HepG2 (cell line): ENCODE data around the gene CNTN5. TPM values are rescaled to one million over a fixed set of nuclear protein-coding genes. Genes with fewer than 3 reads are reported as not detected.
A peak's percentile ranks its signal among the peaks of the same experiment; 100 is the strongest.

Experiments
- ATAC-seq: fragments of 200-7000 bp; cut with Tn5 transposase; 3 replicates; pipeline ENCODE4 v1.9.1; 2020; ENCODE audit warnings: mild to moderate bottlenecking, moderate library complexity
- BruUV-seq: library from RNA; stranded (reverse); fragments of 400-500 nt; replicated peaks from 2 replicates; lab custom pipeline; 2021; lab: Mats Ljungman, UMichigan
- CTCF ChIA-PET: fragments of 300-600 bp; formaldehyde crosslinking; extraction: SDS; loops from one replicate; lab custom pipeline; 2021; ENCODE audit warnings: low total read pairs, inconsistent platforms, low intra/inter-chr PET ratio; lab: Yijun Ruan, JAX
- POLR2A ChIA-PET: fragments of 350-600 bp; sonication (Branson Sonifier 250); formaldehyde crosslinking; loops from one replicate; lab custom pipeline; 2020; ENCODE audit warnings: antibody characterized with exemption, inconsistent platforms; lab: Yijun Ruan, JAX
- DNase-seq: peaks from one replicate; pipeline ENCODE4 v3.0.0-alpha.2; 2015; ENCODE audit warnings: low spot score
- FAIRE-seq: peaks from 3 replicates; lab custom pipeline; 2011; peaks lifted over from hg19 to GRCh38; lab: Jason Lieb, UNC
- H2AFZ ChIP-seq: one replicate; pipeline ENCODE4 v1.6.1; 2011; ENCODE audit warnings: low read length, inconsistent platforms
- H3K27ac ChIP-seq: fragments of 300-600 bp; 3 replicates; pipeline ENCODE4 v1.8.0; 2011; ENCODE audit warnings: mixed run types, mild to moderate bottlenecking, mixed read lengths, low read length, inconsistent platforms; ENCODE audit not compliant: insufficient read depth; ENCODE audit errors: extremely low read length
- H3K27me3 ChIP-seq, 2 experiments: fragments of 200-600 bp in 1 of 2; 2 replicates in 1 of 2; 3 replicates in 1 of 2; pipeline versions ENCODE4 v1.6.0 to v1.8.0; 2011; ENCODE audit warnings: low read length in 2 of 2, mild to moderate bottlenecking in 2 of 2, moderate library complexity in 2 of 2, inconsistent platforms in 1 of 2; ENCODE audit not compliant: insufficient read depth in 2 of 2, control insufficient read depth in 1 of 2
- H3K36me3 ChIP-seq, 2 experiments: fragments of 200-600 bp in 1 of 2; replicated peaks in 1 of 2; 2 replicates in 1 of 2; 3 replicates in 1 of 2; pipeline versions ENCODE4 v1.5.1 to v1.8.0; 2011; ENCODE audit warnings: low read length in 2 of 2, inconsistent platforms in 1 of 2; ENCODE audit not compliant: insufficient read depth in 2 of 2, control insufficient read depth in 1 of 2
- H3K4me1 ChIP-seq: 2 replicates; pipeline ENCODE4 v1.5.1; 2012; ENCODE audit warnings: low read length, inconsistent platforms; ENCODE audit not compliant: insufficient read depth
- H3K4me2 ChIP-seq: 2 replicates; pipeline ENCODE4 v1.6.0; 2011; ENCODE audit warnings: low read depth, low read length, inconsistent platforms
- H3K4me3 ChIP-seq, 3 experiments: fragments of 200-600 bp in 1 of 3; sonication (generic), shearing (Covaris generic) in 1 of 3; replicated peaks in 1 of 3; 2 replicates each; pipeline ENCODE4 v1.5.1; 2011 to 2016; ENCODE audit warnings: low read length in 3 of 3, inconsistent platforms in 2 of 3, low read depth in 2 of 3, mild to moderate bottlenecking in 2 of 3, control low read depth in 1 of 3, mixed read lengths in 1 of 3; ENCODE audit not compliant: insufficient read depth in 1 of 3
- H3K79me2 ChIP-seq: one replicate; pipeline ENCODE4 v1.6.1; 2011; ENCODE audit warnings: low read length, inconsistent platforms; ENCODE audit not compliant: insufficient read depth
- H3K9ac ChIP-seq: 2 replicates; pipeline ENCODE4 v1.6.0; 2011; ENCODE audit warnings: mild to moderate bottlenecking, low read depth, low read length, inconsistent platforms; ENCODE audit not compliant: insufficient read depth
- H3K9me3 ChIP-seq: 2 replicates; pipeline ENCODE4 v1.5.1; 2012; ENCODE audit warnings: mild to moderate bottlenecking, low read length
- H4K20me1 ChIP-seq: 2 replicates; pipeline ENCODE4 v1.6.0; 2011; ENCODE audit warnings: inconsistent platforms, mild to moderate bottlenecking, low read length, moderate library complexity; ENCODE audit not compliant: insufficient read depth
- CHD4 ChIP-seq: fragments of 200-600 bp; sonication (generic); IDR thresholded peaks from 2 replicates; pipeline ENCODE4 v1.7.0; 2017; ENCODE audit warnings: mild to moderate bottlenecking, low read length, borderline replicate concordance
- EEA1 ChIP-seq: sonication (generic); formaldehyde crosslinking; IDR thresholded peaks from 2 replicates; pipeline ENCODE4 v1.5.1; 2020; ENCODE audit warnings: mild to moderate bottlenecking, missing genetic modification reagents, borderline replicate concordance
- HINFP ChIP-seq: sonication (generic); formaldehyde crosslinking; IDR thresholded peaks from 2 replicates; pipeline ENCODE4 v1.4.0; 2020; ENCODE audit warnings: low read depth, mild to moderate bottlenecking, missing genetic modification reagents
- KDM1A ChIP-seq: IDR thresholded peaks from 2 replicates; pipeline ENCODE4 v1.6.1; 2016; ENCODE audit warnings: missing compliant biosample characterization
- MAFK ChIP-seq, 2 experiments: IDR thresholded peaks in 1 of 2; conservative IDR thresholded peaks in 1 of 2; 2 replicates each; pipeline ENCODE4 v1.6.1; 2011; ENCODE audit warnings: improper control_type of control experiment in 2 of 2, low read length in 2 of 2
- RARG ChIP-seq: sonication (generic); formaldehyde crosslinking; IDR thresholded peaks from 2 replicates; pipeline ENCODE4 v1.4.0; 2020; ENCODE audit warnings: low read depth, mild to moderate bottlenecking, missing genetic modification reagents
- RCOR2 ChIP-seq: IDR thresholded peaks from 2 replicates; pipeline ENCODE4 v1.6.1; 2016; ENCODE audit warnings: missing biosample characterization, missing genetic modification reagents
- SALL1 ChIP-seq: sonication (generic); formaldehyde crosslinking; IDR thresholded peaks from 2 replicates; pipeline ENCODE4 v1.8.0; 2022; ENCODE audit warnings: mild to moderate bottlenecking, missing genetic modification reagents
- SKIL ChIP-seq: sonication (generic); formaldehyde crosslinking; IDR thresholded peaks from 2 replicates; pipeline ENCODE4 v1.8.0; 2022; ENCODE audit warnings: missing genetic modification reagents, mild to moderate bottlenecking, moderate library complexity, borderline replicate concordance
- SP4 ChIP-seq: sonication (generic); formaldehyde crosslinking; IDR thresholded peaks from 2 replicates; pipeline ENCODE4 v1.8.1; 2023; ENCODE audit warnings: mild to moderate bottlenecking, missing genetic modification reagents
- TGIF2 ChIP-seq: IDR thresholded peaks from 2 replicates; pipeline ENCODE4 v1.6.1; 2016; ENCODE audit warnings: control low read depth, missing compliant biosample characterization
- ZNF224 ChIP-seq: sonication (generic); formaldehyde crosslinking; IDR thresholded peaks from 2 replicates; pipeline ENCODE4 v1.5.0; 2020; ENCODE audit warnings: mild to moderate bottlenecking, missing genetic modification reagents
- ZNF382 ChIP-seq: sonication (generic); formaldehyde crosslinking; IDR thresholded peaks from 2 replicates; pipeline ENCODE4 v1.5.0; 2020; ENCODE audit warnings: missing genetic modification reagents, mild to moderate bottlenecking, borderline replicate concordance
- ZNF660 ChIP-seq: sonication (generic); formaldehyde crosslinking; IDR thresholded peaks from 2 replicates; pipeline ENCODE4 v1.5.1; 2020; ENCODE audit warnings: mild to moderate bottlenecking, low read depth, missing genetic modification reagents, borderline replicate concordance
- ZNF773 ChIP-seq: sonication (generic); formaldehyde crosslinking; IDR thresholded peaks from 2 replicates; pipeline ENCODE4 v1.4.0; 2020; ENCODE audit warnings: missing genetic modification reagents, borderline replicate concordance
- WGBS: methylation state at CpG from one replicate; pipeline ENCODE4 v1.1.6; 2017; ENCODE audit warnings: low lambda C conversion rate; 5-methylcytosine and 5-hydroxymethylcytosine counted together
- in situ Hi-C: cut with HindIII; loops from 2 replicates; pipeline ENCODE4 v1.10.0; 2017; ENCODE audit warnings: low pct_unique_long_range_greater_than_20kb; ENCODE audit not compliant: extremely low pct_ligation_motif_present
- intact Hi-C: fragments of 100-400 bp; cut with micrococcal nuclease; formaldehyde crosslinking; loops from one replicate; pipeline ENCODE4 v1.10.0; 2022; ENCODE audit not compliant: unreplicated experiment
- polyA plus RNA-seq, 8 experiments: library from polyadenylated mRNA; depleted of rRNA in 3 of 8; stranded (reverse) in 7 of 8; unstranded in 1 of 8; fragments of >200 nt; fragmentation: Illumina TruSeq in 4 of 8; extraction: Trizol in 4 of 8; gene quantifications; 2 replicates each; pipeline versions ENCODE4 v1.2.1 to v1.2.3, GENCODE V29; 2011 to 2016; ENCODE audit warnings: low read depth in 4 of 8, missing spikeins in 1 of 8, mixed read lengths in 1 of 8; ENCODE audit not compliant: insufficient read depth in 1 of 8
- total RNA-seq, 5 experiments: library from RNA; depleted of rRNA; stranded (reverse); fragments of >200 nt; fragmentation: Illumina TruSeq; extraction: Trizol; gene quantifications; 2 replicates each; pipeline ENCODE4 v1.2.3, GENCODE V29; 2016; ENCODE audit warnings: low read depth in 1 of 5

The CNTN5 gene
- total and polyA plus RNA-seq, 2 of the 13 experiments (the other 11 are each of a cell fraction or from before 2014, with no cell fraction given): not detected

DNA sequence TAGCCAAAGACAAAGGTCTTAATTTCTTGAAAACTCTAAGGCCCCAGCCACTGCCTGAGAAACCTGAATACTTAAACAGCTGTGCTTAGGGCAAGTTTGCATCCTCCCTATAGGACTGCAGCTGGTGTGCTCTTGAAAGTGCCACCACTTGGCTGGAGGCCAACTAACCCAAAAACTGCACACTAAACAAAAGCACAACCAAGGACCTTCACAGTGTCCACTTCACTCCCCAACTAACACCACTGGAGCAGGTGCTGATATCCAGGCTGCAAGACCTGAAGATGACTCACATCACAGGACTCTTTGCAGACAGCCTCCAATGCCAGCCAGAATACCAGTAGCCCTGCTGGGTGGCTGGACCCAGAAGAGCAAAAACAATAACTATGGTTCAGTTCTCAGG, 1308.6 kb downstream of the CNTN5 start:
- CTCF ChIA-PET: no interaction called here
- Histone ChIP-seq H4K20me1 (no peaks in the 10 kb centered on the region), H3K27me3 (no peaks in the 10 kb centered on the region), H3K4me1 (no peaks in the 10 kb centered on the region), H3K4me3 (no peak overlapping the region), H3K9ac (no peak overlapping the region), H3K9me3 (0 out of 2 replicates have a peak, but pooled peaks cover 8% of the 10 kb centered on the region), H3K79me2 (no peaks in the 10 kb centered on the region), H3K36me3 (no peaks in the 10 kb centered on the region), H3K4me2 (no peak overlapping the region), H3K27ac (no peak overlapping the region), H2AFZ (no peak overlapping the region)
- BruUV-seq: no TSS peak
- intact Hi-C loops: no loop called here
- POLR2A ChIA-PET: no interaction called here
- DNase-seq (no peak), ATAC-seq (no peak), FAIRE-seq (no peak)
- TF ChIP-seq MAFK (conservative IDR thresholded peaks at IDR 0.05 in 1 of 2, IDR thresholded peaks at IDR 0.05 in 1 of 2; ENCODE audit: low read length in 2 of 2): peak in 1 of 2 experiments; percentile 25; a peak in 1 of 4 replicates
- no peak for TF ChIP-seq ZNF382
- no peak for TF ChIP-seq TGIF2 (CRISPR knock-in tag)
- TF ChIP-seq EEA1 (CRISPR knock-in tag): no peak
- TF ChIP-seq RARG: no peak
- in situ Hi-C loops: no loop called here

- Histone ChIP-seq H3K4me3 (no peak overlapping the region), H3K4me2 (no peak overlapping the region), H3K9ac (no peak overlapping the region), H2AFZ (no peak overlapping the region), H3K27ac (no peak overlapping the region), H3K27me3 (no peaks in the 10 kb centered on the region; a peak in 1 of 5 replicates), H4K20me1 (no peaks in the 10 kb centered on the region), H3K4me1 (no peaks in the 10 kb centered on the region), H3K36me3 (no peaks in the 10 kb centered on the region), H3K9me3 (no peaks in the 10 kb centered on the region), H3K79me2 (no peaks in the 10 kb centered on the region)
- TF ChIP-seq KDM1A (CRISPR knock-in tag): no peak
- no peak for TF ChIP-seq RCOR2
- TF ChIP-seq HINFP: no peak
- TF ChIP-seq ZNF773: no peak
- TF ChIP-seq SALL1 (CRISPR knock-in tag): no peak
- TF ChIP-seq ZNF224 (CRISPR knock-in tag): no peak
- no peak for TF ChIP-seq SKIL
- no peak for TF ChIP-seq CHD4
- TF ChIP-seq ZNF660 (CRISPR knock-in tag): no peak
- TF ChIP-seq SP4 (CRISPR knock-in tag): no peak
- in situ Hi-C loops (no loop called here), intact Hi-C loops (no loop called here)
- CTCF ChIA-PET: no interaction called here
- FAIRE-seq (no peak), DNase-seq (no peak), ATAC-seq (no peak)
- POLR2A ChIA-PET: no interaction called here
- BruUV-seq: no TSS peak
- WGBS: 90% methylated on average over 2 of the region's 4 CpGs
Observed at GRCh38 chr11:100336873-100337272, 1316.1 kb downstream of the CNTN5 start.
